ENCODE data around the gene ELF5.

The ELF5 gene

DNA sequence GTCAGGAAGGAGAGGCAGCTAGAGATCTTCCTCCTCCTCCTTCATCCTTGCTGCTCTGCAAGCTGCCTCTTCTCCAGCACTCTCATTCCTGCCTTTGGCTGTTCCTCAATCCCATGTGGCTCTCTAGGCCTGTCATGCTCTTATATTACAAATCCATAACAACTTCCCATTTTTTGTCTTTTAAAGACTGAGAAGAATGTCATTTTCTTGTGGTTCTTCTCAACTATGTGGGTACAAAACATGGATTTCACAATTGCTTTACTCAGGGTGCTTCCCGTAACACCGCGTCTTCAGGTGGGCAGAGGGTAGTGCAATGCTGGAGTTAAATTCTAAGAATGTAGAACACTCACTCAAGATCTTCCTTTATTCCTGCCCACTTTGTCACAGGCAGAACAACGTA lies 81.6 kb downstream of the ELF5 start:
- no peak for TF ChIP-seq CTCF (IDR thresholded peaks at IDR 0.05; ENCODE audit: insufficient read depth, low read depth, low read length, missing control alignments)
- no peak overlapping the region for H3K4me3 ChIP-seq (ENCODE audit: low read length)
- DNase-seq (ENCODE audit: low read depth), result no peak

Data from epithelial cell of esophagus (primary cell).